BLaER1 (cell line): Measurements from ENCODE around the gene RSKR.
"Not testable (repeated sequence)": the region's sequence is repeated elsewhere in the genome, so short reads cannot be mapped to it uniquely, and the experiment has no call there.

Experiments
- H3K27ac ChIP-seq: shearing (Covaris generic); formaldehyde crosslinking; 2 replicates; pipeline ENCODE4 v1.8.1; 2022
- H3K27me3 ChIP-seq: shearing (Covaris generic); formaldehyde crosslinking; 2 replicates; pipeline ENCODE4 v1.8.1; 2022
- H3K36me3 ChIP-seq: shearing (Covaris generic); formaldehyde crosslinking; 2 replicates; pipeline ENCODE4 v1.8.1; 2022
- H3K4me1 ChIP-seq: shearing (Covaris generic); formaldehyde crosslinking; 2 replicates; pipeline ENCODE4 v1.8.1; 2022
- H3K4me2 ChIP-seq: shearing (Covaris generic); formaldehyde crosslinking; 2 replicates; pipeline ENCODE4 v1.8.1; 2022
- H3K4me3 ChIP-seq: shearing (Covaris generic); formaldehyde crosslinking; 2 replicates; pipeline ENCODE4 v1.8.1; 2022
- H3K9ac ChIP-seq: shearing (Covaris generic); formaldehyde crosslinking; 2 replicates; pipeline ENCODE4 v1.8.1; 2022
- H3K9me3 ChIP-seq: shearing (Covaris generic); formaldehyde crosslinking; 2 replicates; pipeline ENCODE4 v1.8.1; 2022
- H4K20me1 ChIP-seq: shearing (Covaris generic); formaldehyde crosslinking; 2 replicates; pipeline ENCODE4 v1.8.1; 2022
- Cebpa-rat ChIP-seq: shearing (Covaris generic); IDR thresholded peaks from 2 replicates; pipeline ENCODE4 v1.8.1; 2022

The RSKR gene

GRCh38 chr17:28579526-28579925 lies 34.5 kb downstream of the RSKR start:
- TF ChIP-seq Cebpa-rat: no peak
- Histone ChIP-seq H3K36me3 (peaks cover 80% of the 10 kb centered on the region), H3K27ac (no peak overlapping the region)

GRCh38 chr17:28578246-28579195 lies 35.5 kb downstream of the RSKR start:
- Histone ChIP-seq H3K36me3 (peaks cover 80% of the 10 kb centered on the region), H3K9me3 (no peaks in the 10 kb centered on the region), H3K4me3 (no peak overlapping the region), H3K4me1 (peaks cover 21% of the 10 kb centered on the region), H3K9ac (no peak overlapping the region), H3K27ac (no peak overlapping the region), H3K4me2 (no peak overlapping the region), H3K27me3 (no peaks in the 10 kb centered on the region), H4K20me1 (no peaks in the 10 kb centered on the region; the same call in 1 of the 2 replicates)
- TF ChIP-seq Cebpa-rat: no peak

More at GRCh38 chr17:28579526-28579925, 34.5 kb downstream of the RSKR start:
- peaks cover 8% of the 10 kb centered on the region; the same call in 1 of the 2 replicates for H4K20me1 ChIP-seq
- H3K9ac ChIP-seq: no peak overlapping the region
- H3K9me3 ChIP-seq: no peaks in the 10 kb centered on the region
- H3K27me3 ChIP-seq: no peaks in the 10 kb centered on the region
- H3K4me1 ChIP-seq: peaks cover 21% of the 10 kb centered on the region
- no peak overlapping the region for H3K4me3 ChIP-seq
- no peak overlapping the region for H3K4me2 ChIP-seq

GRCh38 chr17:28577466-28577824 lies 36.5 kb downstream of the RSKR start:
- Histone ChIP-seq H3K27ac (0 out of 2 replicates have a peak overlapping the region, but pooled peaks have one; percentile 19), H3K36me3 (peaks cover 77% of the 10 kb centered on the region), H3K4me1 (peaks cover 31% of the 10 kb centered on the region), H3K9me3 (no peaks in the 10 kb centered on the region), H3K27me3 (no peaks in the 10 kb centered on the region), H3K4me2 (peak overlapping the region; percentile 71), H4K20me1 (no peaks in the 10 kb centered on the region; the same call in 1 of the 2 replicates), H3K4me3 (no peak overlapping the region), H3K9ac (no peak overlapping the region)
- TF ChIP-seq Cebpa-rat: no peak

GRCh38 chr17:28576758-28577465 lies 37.1 kb downstream of the RSKR start, which contains the start of gene ALDOC:
TSS of gene ALDOC (minus strand) at chr17:28576895. CDS start at chr17:28575532, 1,363 bp downstream.
- Histone ChIP-seq H3K27ac (0 out of 2 replicates have a peak within 1 kb of the TSS, but pooled peaks have one; percentile 19), H3K4me2 (peak within 1 kb of the TSS; percentile 77)

GRCh38 chr17:28576016-28576415 lies 38.0 kb downstream of the RSKR start:
- Histone ChIP-seq H3K9ac (peak overlapping the region; percentile 11; the same call in 1 of the 2 replicates), H3K36me3 (peaks cover 65% of the 10 kb centered on the region), H3K4me1 (peaks cover 39% of the 10 kb centered on the region), H3K4me3 (peak overlapping the region; percentile 50; the same call in 1 of the 2 replicates), H3K4me2 (peak overlapping the region; percentile 77)
- not testable (repeated sequence) for H3K27me3 ChIP-seq, H3K27ac ChIP-seq, H4K20me1 ChIP-seq, H3K9me3 ChIP-seq

More at GRCh38 chr17:28576758-28577465, 37.1 kb downstream of the RSKR start, which contains the start of gene ALDOC:
- Histone ChIP-seq H3K4me3 (peak within 1 kb of the TSS; percentile 61), H4K20me1 (no peaks in the 10 kb centered on the region; the same call in 1 of the 2 replicates), H3K9me3 (no peaks in the 10 kb centered on the region), H3K9ac (peak within 1 kb of the TSS; percentile 11; the same call in 1 of the 2 replicates), H3K4me1 (peaks cover 36% of the 10 kb centered on the region), H3K36me3 (peaks cover 72% of the 10 kb centered on the region), H3K27me3 (no peaks in the 10 kb centered on the region)
- TF ChIP-seq Cebpa-rat: no peak

- H4K20me1 ChIP-seq: peaks cover 2% of the 10 kb centered on the region
- H3K27me3 ChIP-seq: no peaks in the 10 kb centered on the region
- H3K27ac ChIP-seq: no peak overlapping the region
- H3K4me2 ChIP-seq: peak overlapping the region; percentile 77
- no peak for TF ChIP-seq Cebpa-rat
- H3K9ac ChIP-seq: no peak overlapping the region
- H3K36me3 ChIP-seq: peaks cover 58% of the 10 kb centered on the region
- H3K9me3 ChIP-seq: no peaks in the 10 kb centered on the region
- H3K4me1 ChIP-seq: peaks cover 43% of the 10 kb centered on the region
- H3K4me3 ChIP-seq: peak overlapping the region; percentile 50; the same call in 1 of the 2 replicates
These were observed 38.7 kb downstream of the RSKR start for GRCh38 chr17:28575126-28575795.

GRCh38 chr17:28574526-28574925 lies 39.5 kb downstream of the RSKR start:
- no peak for TF ChIP-seq Cebpa-rat
- Histone ChIP-seq H3K27me3 (no peaks in the 10 kb centered on the region), H3K9ac (no peak overlapping the region), H3K27ac (no peak overlapping the region), H3K4me2 (no peak overlapping the region), H3K36me3 (peaks cover 50% of the 10 kb centered on the region), H3K4me1 (peaks cover 50% of the 10 kb centered on the region), H3K9me3 (no peaks in the 10 kb centered on the region), H3K4me3 (no peak overlapping the region), H4K20me1 (peaks cover 9% of the 10 kb centered on the region; the same call in 1 of the 2 replicates)

GRCh38 chr17:28573966-28574480 lies 40.0 kb downstream of the RSKR start:
- Histone ChIP-seq H3K36me3 (peaks cover 45% of the 10 kb centered on the region), H3K9me3 (no peaks in the 10 kb centered on the region), H3K4me1 (peaks cover 55% of the 10 kb centered on the region), H3K9ac (no peak overlapping the region), H4K20me1 (peaks cover 14% of the 10 kb centered on the region; the same call in 1 of the 2 replicates), H3K4me3 (no peak overlapping the region), H3K4me2 (no peak overlapping the region), H3K27me3 (no peaks in the 10 kb centered on the region), H3K27ac (no peak overlapping the region)
- no peak for TF ChIP-seq Cebpa-rat

GRCh38 chr17:28573521-28573920 lies 40.5 kb downstream of the RSKR start:
- Histone ChIP-seq H4K20me1 (peaks cover 15% of the 10 kb centered on the region; the same call in 1 of the 2 replicates), H3K9me3 (no peaks in the 10 kb centered on the region), H3K27me3 (no peaks in the 10 kb centered on the region), H3K4me3 (no peak overlapping the region), H3K36me3 (peaks cover 40% of the 10 kb centered on the region), H3K4me1 (peaks cover 56% of the 10 kb centered on the region), H3K9ac (no peak overlapping the region), H3K27ac (no peak overlapping the region), H3K4me2 (no peak overlapping the region; the same call in 1 of the 2 replicates)
- no peak for TF ChIP-seq Cebpa-rat
